NCI-H2171 treated with DMSO at 0.1 percent for 48 hours (cell line): ENCODE results near the gene XPO6.

ENCODE experiments used
- DNase-seq: peaks from one replicate; lab custom pipeline; 2025; lab: John Stamatoyannopoulos, UW

The XPO6 gene

DNA sequence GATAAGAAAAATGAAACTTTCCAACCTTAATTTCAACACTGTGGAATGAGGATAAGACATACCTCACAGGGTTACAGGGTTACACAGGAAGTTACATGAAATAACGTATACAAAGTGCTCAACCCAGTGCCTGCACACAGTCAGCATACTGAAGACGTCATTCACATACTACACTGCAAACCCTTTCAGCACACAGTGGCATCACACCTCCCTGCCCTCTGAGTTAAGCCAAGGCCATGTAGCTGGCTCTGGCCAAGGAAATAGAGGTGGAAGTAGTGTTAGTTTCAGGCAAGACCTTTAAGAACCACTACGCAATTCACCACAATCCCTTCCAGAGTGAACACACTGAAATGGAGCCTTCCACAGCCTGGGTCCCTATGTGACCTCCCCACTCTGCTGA is 101.7 kb downstream of the XPO6 start:
- no peak for DNase-seq

GRCh38 chr16:28108590-28109247 is 103.0 kb downstream of the XPO6 start:
- no peak for DNase-seq

GRCh38 chr16:28107232-28107631 is 104.5 kb downstream of the XPO6 start:
- DNase-seq, result no peak

GRCh38 chr16:28106467-28107215 is 105.1 kb downstream of the XPO6 start:
- no peak for DNase-seq

- no peak for DNase-seq
These were observed 105.8 kb downstream of the XPO6 start for GRCh38 chr16:28105954-28106353.

GRCh38 chr16:28105297-28105696 is 106.5 kb downstream of the XPO6 start:
- DNase-seq, result no peak

DNA sequence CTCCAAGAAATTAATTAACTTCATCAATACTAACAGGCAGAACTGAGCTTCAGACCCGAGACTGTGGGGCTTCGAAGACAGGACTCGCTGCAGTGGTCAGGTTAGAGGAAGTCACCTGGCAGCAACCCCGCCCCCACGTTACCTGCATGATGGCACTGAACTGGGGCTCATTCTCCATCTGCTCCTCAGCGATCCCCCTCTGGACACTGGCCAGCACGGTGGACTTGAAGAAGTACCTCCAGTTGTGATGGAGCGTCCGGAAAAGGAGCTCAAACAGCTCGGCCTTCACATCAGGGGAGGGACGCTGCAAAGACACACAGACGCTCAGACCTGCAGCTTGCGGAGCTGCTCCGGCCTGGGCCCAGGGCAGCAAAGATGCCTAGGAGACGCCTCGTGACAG is 107.4 kb downstream of the XPO6 start:
- DNase-seq, result no peak

DNA sequence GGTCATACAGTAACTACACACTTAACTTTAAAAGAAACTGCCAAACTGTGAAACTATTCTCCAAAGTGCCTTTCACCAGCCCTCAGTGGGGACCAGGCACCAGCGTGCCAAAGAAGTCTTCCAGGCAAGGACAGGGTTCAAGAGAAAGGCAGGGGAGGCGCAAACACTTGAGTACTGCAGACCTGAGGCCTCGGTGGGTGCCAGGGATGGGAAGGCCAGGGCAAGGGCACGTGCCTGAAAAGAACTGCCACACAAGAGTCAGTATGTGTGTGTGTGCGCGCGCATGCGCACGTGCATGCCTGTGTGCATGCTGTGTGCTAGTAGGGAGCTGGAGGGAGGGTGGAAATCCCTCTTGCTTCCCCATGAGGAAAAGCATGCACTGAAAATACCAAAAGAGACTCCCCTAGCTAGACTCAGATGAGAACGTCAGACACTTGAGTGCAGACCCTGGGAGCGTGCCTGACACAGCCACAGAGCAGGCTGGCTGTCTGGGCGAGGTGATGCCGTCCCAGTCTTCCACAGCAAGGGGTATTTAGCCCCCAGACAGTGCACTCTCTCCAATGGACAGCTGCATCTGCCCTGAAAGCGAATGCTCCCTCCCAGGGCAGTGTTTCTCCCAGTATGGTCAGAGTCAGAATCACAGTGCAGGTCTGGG is 108.1 kb downstream of the XPO6 start:
- DNase-seq, result no peak

DNA sequence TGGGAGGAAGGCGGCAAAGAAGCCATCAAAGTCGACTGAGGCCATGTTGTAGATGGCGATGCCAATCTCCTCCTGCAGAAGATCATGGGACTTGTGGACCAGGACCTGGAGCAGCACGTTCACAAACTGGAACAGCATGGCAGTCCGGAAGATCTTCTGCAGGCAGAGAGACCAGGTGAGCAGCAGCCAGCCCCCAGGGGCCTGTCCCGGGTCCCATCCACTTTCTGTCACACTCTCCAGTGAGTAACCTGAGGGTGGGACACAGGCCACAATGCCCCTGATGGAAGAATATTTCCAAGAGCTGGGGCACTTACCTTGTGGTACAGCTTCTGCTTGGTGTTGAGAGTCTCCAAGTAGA is 110.3 kb downstream of the XPO6 start:
- DNase-seq, result no peak

GRCh38 chr16:28100810-28101532 is 110.8 kb downstream of the XPO6 start:
- DNase-seq, result no peak

DNA sequence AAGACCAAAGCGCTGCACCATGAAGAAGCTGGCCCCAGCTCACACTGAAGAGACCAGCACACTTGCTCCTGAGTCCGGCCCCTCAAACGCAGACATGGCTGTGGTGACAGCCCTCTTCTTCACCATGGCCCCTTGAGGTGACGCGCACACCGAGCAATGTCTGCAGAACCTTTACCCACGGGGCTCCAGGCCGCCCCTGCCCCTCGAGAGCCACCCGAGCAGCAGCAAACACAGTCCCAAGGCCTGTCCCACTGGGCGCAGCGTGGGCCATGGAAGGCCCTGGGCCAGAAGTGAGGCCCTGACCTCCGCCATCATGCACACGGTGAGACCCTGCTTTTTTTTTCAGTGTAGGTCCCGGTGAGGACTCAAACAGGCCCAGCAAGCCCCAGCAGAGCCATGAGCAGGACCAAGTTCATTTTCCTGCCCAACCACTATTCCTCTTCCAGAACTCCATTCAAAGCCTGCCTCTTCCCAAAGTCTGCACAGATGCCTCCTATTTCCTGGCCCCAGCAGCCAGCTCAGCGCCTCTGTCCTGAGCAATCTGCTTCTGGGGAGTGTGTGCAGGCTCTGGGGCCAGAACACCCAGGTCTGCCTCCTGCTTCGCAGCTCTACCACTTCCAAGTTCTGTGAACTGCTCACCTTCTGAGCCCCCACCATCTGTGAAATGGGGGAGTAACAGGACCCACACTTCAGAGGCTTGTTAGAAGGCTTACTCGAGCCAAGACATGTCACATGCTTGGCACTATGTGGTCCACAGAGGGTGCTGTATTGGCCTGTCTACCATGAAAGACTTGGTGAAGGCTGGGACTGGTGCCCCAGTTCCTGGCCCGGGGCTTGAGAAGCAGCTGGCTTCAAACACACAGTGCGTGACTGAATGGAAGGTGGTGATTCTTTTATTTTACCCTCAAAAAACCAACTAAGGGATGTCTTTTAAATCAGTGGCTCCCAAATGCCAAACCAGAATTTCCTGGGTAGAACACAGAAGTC is 112.5 kb downstream of the XPO6 start:
- DNase-seq, result no peak

- no peak for DNase-seq
These were observed 113.4 kb downstream of the XPO6 start for GRCh38 chr16:28098171-28098958.

GRCh38 chr16:28096983-28097899 is 114.5 kb downstream of the XPO6 start:
- no peak for DNase-seq

DNA sequence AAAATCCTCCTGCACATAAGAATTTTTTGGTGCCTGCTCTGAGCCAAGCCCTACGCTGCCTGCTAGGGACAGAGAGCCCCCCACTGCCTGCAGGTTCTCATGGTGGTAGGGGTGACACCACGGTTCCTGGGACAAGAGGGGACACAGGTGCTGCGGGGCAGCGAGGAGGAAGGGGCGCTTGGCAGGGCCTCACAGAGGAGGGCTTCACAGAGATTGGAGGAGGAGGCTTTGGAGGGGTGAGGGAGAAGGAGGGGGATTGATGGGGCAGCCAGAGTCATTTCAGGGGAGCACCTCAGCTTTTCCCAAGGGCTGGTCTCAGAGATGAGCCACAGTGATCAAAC is 118.4 kb downstream of the XPO6 start:
- DNase-seq, result no peak

DNA sequence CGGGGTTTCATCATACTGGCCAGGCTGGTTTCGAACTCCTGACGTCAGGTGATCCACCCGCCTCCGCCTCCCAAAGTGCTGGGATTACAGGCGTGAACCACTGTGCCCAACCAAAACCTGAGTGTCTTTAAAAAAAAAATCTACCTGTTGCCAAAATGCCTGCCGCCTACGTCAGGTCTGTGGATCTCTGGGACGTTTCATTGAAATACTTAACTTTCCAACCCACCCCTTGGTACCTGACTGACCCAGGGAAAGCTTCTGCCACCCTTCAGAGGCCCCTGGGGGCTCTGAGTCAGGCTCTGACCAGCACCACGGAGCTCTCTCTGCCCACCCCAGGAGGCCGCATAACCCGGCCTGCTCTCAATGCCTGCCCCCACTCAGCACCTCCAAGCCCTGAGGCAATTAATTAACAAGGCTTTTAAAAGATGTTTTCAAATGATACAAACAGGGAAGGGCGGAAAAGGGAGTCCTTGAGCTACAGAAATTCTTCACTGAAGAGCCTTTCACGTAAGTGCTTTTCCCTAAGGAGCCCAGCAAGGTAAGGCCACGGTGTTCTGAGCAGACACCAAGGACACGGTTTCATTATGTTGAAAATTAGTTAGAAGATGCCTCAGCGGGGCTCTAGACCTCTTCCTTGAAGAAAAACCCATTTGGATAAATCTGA is 118.9 kb downstream of the XPO6 start:
- no peak for DNase-seq

- DNase-seq, result no peak
These were observed 120.1 kb downstream of the XPO6 start for GRCh38 chr16:28091656-28092055.

DNA sequence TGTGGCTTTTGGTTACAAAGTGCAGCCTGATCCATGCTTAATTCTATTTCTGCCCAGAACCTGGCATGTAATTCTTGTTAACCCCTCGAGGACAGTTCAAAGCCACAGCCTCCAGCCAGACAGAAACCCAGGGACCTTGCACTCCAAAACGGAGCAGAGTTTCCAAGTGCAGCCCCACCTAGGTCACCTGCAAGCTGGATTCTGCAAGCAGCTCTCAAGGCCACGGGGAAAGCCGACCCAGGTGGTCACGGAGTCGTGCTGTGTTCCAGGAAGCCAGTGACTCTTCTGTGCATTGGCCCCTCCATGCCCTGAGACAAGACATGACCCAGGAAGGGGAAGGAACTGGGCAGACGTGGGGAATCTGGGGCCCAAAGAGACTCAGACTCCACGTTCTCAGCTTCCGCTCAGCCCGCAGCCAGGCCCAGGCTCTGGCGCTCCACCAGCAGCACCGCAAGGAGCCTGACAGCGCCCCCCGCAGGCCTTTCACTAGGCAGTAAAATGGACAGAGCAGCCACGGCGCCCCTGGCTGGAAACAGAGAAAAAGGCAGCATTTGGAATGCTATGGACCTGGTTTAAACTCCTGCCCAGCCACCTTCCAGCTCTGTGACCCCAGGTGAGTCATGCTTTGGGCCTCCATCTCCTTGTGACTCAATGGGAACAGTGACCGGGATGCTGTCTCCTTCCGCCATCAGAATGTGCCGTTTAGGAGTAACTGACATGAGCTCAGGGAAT is 121.0 kb downstream of the XPO6 start:
- no peak for DNase-seq

- DNase-seq, result no peak
These were observed 121.8 kb downstream of the XPO6 start for GRCh38 chr16:28089992-28090365.
